ENCODE measurements around the gene COPS9. TPM values are rescaled to one million over a fixed set of nuclear protein-coding genes. Genes with fewer than 3 reads are reported as not detected.
A peak's percentile ranks its signal among the peaks of the same experiment; 100 is the strongest.

The COPS9 gene
- total RNA-seq, 1 donor: 70.2 TPM

DNA sequence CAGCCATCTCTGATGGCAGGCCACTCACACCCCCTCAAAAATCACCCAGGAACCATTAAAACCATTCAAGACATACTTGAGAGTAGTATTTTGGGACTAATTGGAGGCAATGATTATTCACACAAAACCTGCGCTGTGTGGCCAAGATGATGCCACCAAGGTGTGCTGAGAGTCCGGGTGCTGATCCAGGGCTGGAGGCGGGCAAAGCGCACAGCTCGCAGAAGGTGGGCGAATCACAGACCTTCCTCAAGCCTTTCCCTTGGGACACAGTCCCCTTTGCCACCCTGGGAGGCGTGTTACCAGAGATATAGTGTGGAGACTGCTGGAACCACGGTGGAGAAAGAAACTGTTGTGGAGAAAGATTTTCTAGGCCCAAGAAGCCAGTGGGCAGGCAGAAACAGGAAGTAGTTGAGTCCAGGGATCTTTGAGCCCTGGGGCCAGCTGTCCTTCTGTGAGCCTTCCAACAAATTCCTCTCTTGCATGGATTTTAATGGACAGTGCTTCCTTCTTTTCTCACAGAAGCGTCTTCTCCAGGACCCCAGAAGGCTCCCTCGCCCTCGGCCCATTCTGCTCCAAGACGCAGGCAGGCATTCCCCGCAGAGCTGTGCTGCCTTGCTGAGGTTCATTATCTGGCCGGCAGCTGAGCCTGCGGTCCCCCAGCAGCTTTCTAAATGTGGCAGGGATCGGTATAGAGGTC lies 8.0 kb downstream of the COPS9 start:
- no peaks in the 10 kb centered on the region for H3K27me3 ChIP-seq (ENCODE audit: insufficient read depth, low read length)
- no peak for TF ChIP-seq CTCF (IDR thresholded peaks at IDR 0.05; ENCODE audit: extremely low read depth, low read depth, low read length)

GRCh38 chr2:240127191-240127750 lies 8.8 kb downstream of the COPS9 start:
- Histone ChIP-seq H3K79me2 (ENCODE audit: insufficient read depth, low read length) (no peaks in the 10 kb centered on the region), H2AFZ (ENCODE audit: low read length) (no peak overlapping the region), H3K27ac (ENCODE audit: low read depth, low read length) (no peak overlapping the region), H4K20me1 (ENCODE audit: insufficient read depth, low read length) (no peaks in the 10 kb centered on the region), H3K4me3 (ENCODE audit: insufficient read depth, low read length) (no peak overlapping the region), H3K36me3 (ENCODE audit: insufficient read depth, low read length) (peaks cover 35% of the 10 kb centered on the region), H3K27me3 (ENCODE audit: insufficient read depth, low read length) (no peaks in the 10 kb centered on the region), H3K4me2 (ENCODE audit: insufficient read depth, low read length) (no peak overlapping the region), H3K4me1 (ENCODE audit: insufficient read depth, low read length) (no peaks in the 10 kb centered on the region), H3K9me3 (ENCODE audit: low read depth, low read length) (no peaks in the 10 kb centered on the region)
- no peak for TF ChIP-seq CTCF (IDR thresholded peaks at IDR 0.05; ENCODE audit: extremely low read depth, low read depth, low read length)
- DNase-seq (ENCODE audit: insufficient read length, low spot score, missing footprints): peak; percentile 9

More for the DNA sequence above, 8.0 kb downstream of the COPS9 start:
- Histone ChIP-seq H3K36me3 (ENCODE audit: insufficient read depth, low read length) (peaks cover 42% of the 10 kb centered on the region), H3K4me2 (ENCODE audit: insufficient read depth, low read length) (no peak overlapping the region), H4K20me1 (ENCODE audit: insufficient read depth, low read length) (no peaks in the 10 kb centered on the region), H3K4me1 (ENCODE audit: insufficient read depth, low read length) (no peaks in the 10 kb centered on the region), H3K9me3 (ENCODE audit: low read depth, low read length) (no peaks in the 10 kb centered on the region), H3K27ac (ENCODE audit: low read depth, low read length) (no peak overlapping the region), H3K4me3 (ENCODE audit: insufficient read depth, low read length) (no peak overlapping the region), H2AFZ (ENCODE audit: low read length) (no peak overlapping the region), H3K79me2 (ENCODE audit: insufficient read depth, low read length) (no peaks in the 10 kb centered on the region)
- peak; percentile 60 for DNase-seq (ENCODE audit: insufficient read length, low spot score, missing footprints)

GRCh38 chr2:240126731-240127130 lies 9.4 kb downstream of the COPS9 start:
- no peaks in the 10 kb centered on the region for H4K20me1 ChIP-seq (ENCODE audit: insufficient read depth, low read length)
- H3K4me2 ChIP-seq (ENCODE audit: insufficient read depth, low read length): no peak overlapping the region
- H3K36me3 ChIP-seq (ENCODE audit: insufficient read depth, low read length): peaks cover 29% of the 10 kb centered on the region
- no peak overlapping the region for H3K27ac ChIP-seq (ENCODE audit: low read depth, low read length)
- H3K79me2 ChIP-seq (ENCODE audit: insufficient read depth, low read length): no peaks in the 10 kb centered on the region
- no peaks in the 10 kb centered on the region for H3K27me3 ChIP-seq (ENCODE audit: insufficient read depth, low read length)
- H2AFZ ChIP-seq (ENCODE audit: low read length): no peak overlapping the region
- TF ChIP-seq CTCF (IDR thresholded peaks at IDR 0.05; ENCODE audit: extremely low read depth, low read depth, low read length): no peak
- DNase-seq (ENCODE audit: insufficient read length, low spot score, missing footprints): peak; percentile 84
- no peaks in the 10 kb centered on the region for H3K4me1 ChIP-seq (ENCODE audit: insufficient read depth, low read length)
- H3K4me3 ChIP-seq (ENCODE audit: insufficient read depth, low read length): no peak overlapping the region
- no peaks in the 10 kb centered on the region for H3K9me3 ChIP-seq (ENCODE audit: low read depth, low read length)

DNA sequence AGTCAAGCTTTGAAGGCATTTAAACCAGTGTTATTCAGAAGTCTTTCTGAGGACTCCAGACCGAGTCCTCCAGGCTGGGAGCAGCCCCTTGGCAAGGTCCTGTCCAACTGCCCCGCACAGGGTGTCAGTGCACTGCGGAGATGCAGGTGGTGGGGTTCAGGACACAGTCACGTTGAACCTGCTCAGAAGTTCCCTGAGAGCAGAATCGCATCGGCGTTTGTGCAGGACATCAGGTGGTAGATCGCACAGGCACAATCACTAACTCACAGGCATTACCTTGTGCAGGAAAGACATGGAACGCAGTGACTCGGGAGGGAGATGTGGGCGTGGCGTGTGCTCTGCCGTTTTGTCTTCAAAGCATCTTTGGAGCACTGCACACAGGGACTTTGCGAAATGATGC lies 10.4 kb downstream of the COPS9 start:
- no peak for TF ChIP-seq CTCF (IDR thresholded peaks at IDR 0.05; ENCODE audit: extremely low read depth, low read depth, low read length)
- Histone ChIP-seq H3K4me3 (ENCODE audit: insufficient read depth, low read length) (no peak overlapping the region), H3K27ac (ENCODE audit: low read depth, low read length) (no peak overlapping the region), H2AFZ (ENCODE audit: low read length) (no peak overlapping the region), H3K9me3 (ENCODE audit: low read depth, low read length) (no peaks in the 10 kb centered on the region), H3K79me2 (ENCODE audit: insufficient read depth, low read length) (no peaks in the 10 kb centered on the region), H4K20me1 (ENCODE audit: insufficient read depth, low read length) (no peaks in the 10 kb centered on the region), H3K4me2 (ENCODE audit: insufficient read depth, low read length) (no peak overlapping the region), H3K27me3 (ENCODE audit: insufficient read depth, low read length) (no peaks in the 10 kb centered on the region), H3K4me1 (ENCODE audit: insufficient read depth, low read length) (no peaks in the 10 kb centered on the region), H3K36me3 (ENCODE audit: insufficient read depth, low read length) (peaks cover 19% of the 10 kb centered on the region)
- DNase-seq (ENCODE audit: insufficient read length, low spot score, missing footprints): no peak

Data from osteoblast (primary cell).